Ascending aorta (tissue), 2 donors: ENCODE results near the gene LRRC75A. TPM values are rescaled to one million over a fixed set of nuclear protein-coding genes. Genes with fewer than 3 reads are reported as not detected.
A peak's percentile ranks its signal among the peaks of the same experiment; 100 is the strongest.

ENCODE experiments used
- DNase-seq, 2 donors: peaks; one replicate each; pipeline ENCODE4 v3.0.0-alpha.2; 2019; ENCODE audit warnings: low spot score in 2 of 2
- H3K27ac ChIP-seq, 2 donors: fragments of 200-600 bp; sonication (generic); one replicate each; pipeline ENCODE4 v1.5.1; 2016 to 2017; ENCODE audit warnings: mild to moderate bottlenecking in 1 of 2
- H3K27me3 ChIP-seq: fragments of 200-600 bp; sonication (generic); one replicate; pipeline ENCODE4 v1.5.1; 2017
- H3K36me3 ChIP-seq, 2 donors: fragments of 200-600 bp; sonication (generic); one replicate each; pipeline ENCODE4 v1.5.1; 2016
- H3K4me1 ChIP-seq, 2 donors: fragments of 200-600 bp; sonication (generic); one replicate each; pipeline ENCODE4 v1.5.1; 2016 to 2017; ENCODE audit warnings: mild to moderate bottlenecking in 1 of 2
- H3K4me3 ChIP-seq, 2 donors: fragments of 200-600 bp; sonication (generic); one replicate each; pipeline ENCODE4 v1.5.1; 2016 to 2017; ENCODE audit warnings: mild to moderate bottlenecking in 1 of 2
- H3K9me3 ChIP-seq, 2 donors: fragments of 200-600 bp; sonication (generic); one replicate each; pipeline ENCODE4 v1.5.1; 2016
- intact Hi-C: fragments of 100-400 bp; cut with DNase I; formaldehyde crosslinking; loops from one replicate; pipeline ENCODE4 v1.15.1; 2023
- total RNA-seq: library from RNA; depleted of rRNA; stranded (reverse); fragments of >200 nt; gene quantifications from one replicate; pipeline ENCODE4 v1.1.0, GENCODE V29; 2016
- TF ChIP-seq, protein P1 (sequence below), 3 experiments: fragments of 200-600 bp in 2 of 3; fragments of 450-650 bp in 1 of 3; sonication (generic) in 2 of 3; IDR thresholded peaks; one replicate each; pipeline ENCODE4 v1.5.1; 2016 to 2019; ENCODE audit warnings: antibody characterized with exemption in 3 of 3, mild to moderate bottlenecking in 1 of 3, moderate library complexity in 1 of 3

Gene LRRC75A
- total RNA-seq, 1 donor from 2014 or later, result 1.2 TPM

DNA sequence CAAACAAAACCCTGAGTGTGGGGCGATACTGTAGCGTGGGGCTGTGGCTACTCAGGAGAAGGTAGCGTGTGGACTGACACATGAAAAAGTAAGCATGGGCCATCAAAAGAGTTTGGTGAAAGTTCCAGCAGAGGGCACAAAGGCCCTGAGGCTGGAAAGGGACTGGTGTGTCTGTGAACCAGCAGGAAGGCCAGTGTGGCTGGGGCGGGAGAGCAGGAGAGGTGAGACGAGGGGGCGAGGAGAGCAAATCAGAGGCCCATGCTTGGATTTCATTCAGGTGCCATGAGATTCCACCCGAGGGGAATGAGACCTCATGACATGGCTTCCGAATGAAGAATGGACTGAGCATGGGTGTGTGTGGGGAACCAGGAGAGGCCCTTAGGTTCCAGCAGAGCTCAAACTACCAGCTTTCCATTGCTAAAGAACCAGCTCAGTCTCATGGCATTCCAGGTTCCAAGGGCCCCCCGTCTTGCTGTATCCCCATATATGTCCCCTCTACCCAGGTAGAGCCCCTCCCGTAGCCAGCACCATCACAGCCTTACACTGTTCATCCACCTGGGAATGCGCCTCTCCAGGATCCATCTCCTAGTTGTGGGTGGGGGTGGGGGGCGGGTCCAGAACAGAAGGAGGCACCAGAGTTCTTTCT, 45.5 kb downstream of the LRRC75A start:
- Histone ChIP-seq H3K36me3 (peaks cover 23 to 69% of the 10 kb centered on the region in 2 donors), H3K4me1 (peaks cover 1 to 10% of the 10 kb centered on the region in 2 donors), H3K4me3 (no peak overlapping the region), H3K9me3 (no peaks in the 10 kb centered on the region), H3K27me3 (no peaks in the 10 kb centered on the region), H3K27ac (no peak overlapping the region)
- DNase-seq, result no peak
- intact Hi-C loops, result no loop called here
- TF ChIP-seq, protein P1, sequence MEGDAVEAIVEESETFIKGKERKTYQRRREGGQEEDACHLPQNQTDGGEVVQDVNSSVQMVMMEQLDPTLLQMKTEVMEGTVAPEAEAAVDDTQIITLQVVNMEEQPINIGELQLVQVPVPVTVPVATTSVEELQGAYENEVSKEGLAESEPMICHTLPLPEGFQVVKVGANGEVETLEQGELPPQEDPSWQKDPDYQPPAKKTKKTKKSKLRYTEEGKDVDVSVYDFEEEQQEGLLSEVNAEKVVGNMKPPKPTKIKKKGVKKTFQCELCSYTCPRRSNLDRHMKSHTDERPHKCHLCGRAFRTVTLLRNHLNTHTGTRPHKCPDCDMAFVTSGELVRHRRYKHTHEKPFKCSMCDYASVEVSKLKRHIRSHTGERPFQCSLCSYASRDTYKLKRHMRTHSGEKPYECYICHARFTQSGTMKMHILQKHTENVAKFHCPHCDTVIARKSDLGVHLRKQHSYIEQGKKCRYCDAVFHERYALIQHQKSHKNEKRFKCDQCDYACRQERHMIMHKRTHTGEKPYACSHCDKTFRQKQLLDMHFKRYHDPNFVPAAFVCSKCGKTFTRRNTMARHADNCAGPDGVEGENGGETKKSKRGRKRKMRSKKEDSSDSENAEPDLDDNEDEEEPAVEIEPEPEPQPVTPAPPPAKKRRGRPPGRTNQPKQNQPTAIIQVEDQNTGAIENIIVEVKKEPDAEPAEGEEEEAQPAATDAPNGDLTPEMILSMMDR (IDR thresholded peaks at IDR 0.05), result no peak

DNA sequence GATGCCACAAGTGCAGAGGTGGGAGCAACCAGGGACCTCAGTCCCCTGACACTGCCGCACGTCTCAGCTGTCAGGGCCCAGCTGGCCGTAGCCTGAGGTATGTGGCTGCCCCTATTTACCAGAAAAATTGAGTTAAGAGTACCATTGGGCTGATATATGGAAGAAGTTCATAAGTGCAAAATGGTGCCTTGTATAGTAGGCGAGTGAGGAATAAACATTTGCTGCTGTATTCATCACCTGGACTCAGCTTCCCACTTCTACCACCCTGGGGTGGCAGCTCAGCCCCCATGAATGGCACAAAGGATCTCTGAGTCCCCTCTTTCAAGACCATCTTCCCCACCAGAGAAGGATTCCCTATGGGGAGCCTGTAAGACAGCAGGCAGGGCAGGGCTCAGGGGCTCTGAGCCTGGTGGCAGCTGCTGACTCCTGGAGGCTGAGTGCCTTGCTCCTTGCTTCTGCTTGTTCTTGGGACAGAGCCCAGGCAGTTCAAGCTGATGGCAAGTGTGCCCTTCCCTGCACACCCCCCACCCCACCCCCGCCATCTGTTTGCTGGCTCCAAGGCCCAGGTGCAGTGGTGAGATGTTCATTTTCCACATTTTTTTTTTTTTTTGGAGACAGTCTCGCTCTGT, 47.6 kb downstream of the LRRC75A start:
- H3K4me1 ChIP-seq, result peaks cover 4 to 26% of the 10 kb centered on the region in 2 donors
- peaks cover 23 to 78% of the 10 kb centered on the region in 2 donors for H3K36me3 ChIP-seq
- no peaks in the 10 kb centered on the region for H3K27me3 ChIP-seq
- no peak overlapping the region for H3K4me3 ChIP-seq
- intact Hi-C loops, result no loop called here
- no peaks in the 10 kb centered on the region for H3K9me3 ChIP-seq
- H3K27ac ChIP-seq, result no peak overlapping the region
- no peak for DNase-seq
- TF ChIP-seq, protein P1 (IDR thresholded peaks at IDR 0.05), result no peak

DNA sequence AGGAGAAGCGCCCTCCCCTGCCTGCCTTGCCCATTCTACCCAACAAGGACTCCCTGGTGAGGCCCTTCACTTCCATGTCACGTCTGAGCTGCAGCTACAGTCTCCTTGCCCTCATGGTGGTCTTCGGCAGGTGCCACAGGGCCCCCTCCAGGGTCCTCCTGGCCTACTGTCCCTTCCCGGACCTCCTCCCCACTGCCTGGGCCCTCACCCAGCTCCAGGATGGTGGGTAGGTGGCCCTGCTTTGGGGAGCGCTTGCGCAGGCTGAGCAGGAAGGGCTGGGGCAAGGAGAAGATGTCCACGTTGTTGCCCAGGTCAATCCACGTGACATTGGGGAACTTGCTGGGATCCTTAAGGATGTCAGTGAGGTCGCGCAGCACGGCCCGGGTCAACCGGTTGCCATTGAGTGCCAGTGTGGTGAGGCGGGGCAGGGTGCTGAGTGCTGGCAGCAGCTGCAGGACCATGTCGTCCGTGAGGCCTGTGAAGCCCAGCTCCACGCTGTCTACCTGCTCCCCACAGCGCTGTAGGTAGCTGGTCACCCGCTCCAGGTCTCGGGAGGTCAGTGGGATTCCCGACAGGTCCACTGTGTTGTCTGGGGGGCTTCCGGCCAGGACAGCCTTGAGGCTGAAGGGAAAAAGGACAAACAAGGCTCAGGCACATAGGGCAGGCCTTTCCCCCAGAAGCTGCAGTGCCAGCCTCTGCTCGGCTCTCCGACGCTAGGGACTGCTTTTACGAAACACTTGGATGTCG, 48.3 kb downstream of the LRRC75A start:
- no peak for DNase-seq
- TF ChIP-seq, protein P1 (IDR thresholded peaks at IDR 0.05), result no peak
- Histone ChIP-seq H3K27me3 (no peaks in the 10 kb centered on the region), H3K4me3 (no peak overlapping the region), H3K27ac (no peak overlapping the region), H3K36me3 (peaks cover 20 to 72% of the 10 kb centered on the region in 2 donors), H3K4me1 (peaks cover 4 to 26% of the 10 kb centered on the region in 2 donors), H3K9me3 (no peaks in the 10 kb centered on the region)
- intact Hi-C loops, result no loop called here

DNA sequence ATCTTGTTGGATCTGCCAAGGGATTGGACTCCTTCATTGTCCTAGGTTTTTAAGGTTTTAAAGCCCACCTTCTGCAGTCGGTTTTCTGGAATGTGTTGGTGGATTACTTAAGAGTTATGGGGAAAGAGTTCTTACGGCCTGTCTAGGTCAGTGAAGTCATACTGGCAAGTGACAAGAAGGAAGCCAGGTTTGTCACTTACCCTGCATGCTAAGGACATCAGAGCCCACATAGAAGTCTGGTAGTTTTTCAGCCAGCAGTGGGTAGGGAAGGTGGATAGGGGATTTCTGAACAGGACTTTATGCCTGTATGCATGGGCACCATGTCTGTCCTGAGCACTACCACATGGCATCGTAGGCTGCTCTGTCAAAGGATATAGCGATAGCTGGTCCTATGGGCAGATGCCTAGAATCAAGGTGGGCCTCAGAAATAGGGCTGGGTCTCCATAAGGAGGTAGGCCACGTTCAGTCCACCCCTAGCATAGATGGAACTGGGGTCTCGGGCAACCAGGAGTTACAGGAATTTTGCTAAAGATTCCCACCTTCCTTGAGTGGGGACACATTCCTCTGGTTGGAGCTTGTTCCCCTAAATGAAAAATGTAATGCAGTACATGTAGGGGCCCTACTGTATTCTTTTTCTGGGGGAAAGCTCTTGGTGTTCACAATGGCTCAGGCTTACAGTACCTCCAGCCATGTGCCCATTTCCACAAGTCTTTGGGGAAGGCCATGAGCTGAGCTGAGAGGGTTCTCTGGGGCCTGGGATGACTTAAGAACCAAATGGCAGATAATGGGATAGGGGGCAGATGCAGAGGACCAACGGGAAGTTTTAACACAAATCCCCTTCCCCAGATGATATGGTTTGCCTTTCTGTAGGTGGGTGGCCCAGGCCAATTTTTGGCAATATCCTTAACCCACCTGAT, 49.1 kb downstream of the LRRC75A start:
- H3K4me1 ChIP-seq, result peaks cover 4 to 26% of the 10 kb centered on the region in 2 donors
- no peaks in the 10 kb centered on the region for H3K27me3 ChIP-seq
- H3K36me3 ChIP-seq, result peaks cover 15 to 66% of the 10 kb centered on the region in 2 donors
- H3K27ac ChIP-seq, result peak overlapping the region in 1 of 2 donors; percentile 3
- intact Hi-C loops, result no loop called here
- DNase-seq, result no peak
- TF ChIP-seq, protein P1 (IDR thresholded peaks at IDR 0.05), result no peak
- no peak overlapping the region for H3K4me3 ChIP-seq
- no peaks in the 10 kb centered on the region for H3K9me3 ChIP-seq

DNA sequence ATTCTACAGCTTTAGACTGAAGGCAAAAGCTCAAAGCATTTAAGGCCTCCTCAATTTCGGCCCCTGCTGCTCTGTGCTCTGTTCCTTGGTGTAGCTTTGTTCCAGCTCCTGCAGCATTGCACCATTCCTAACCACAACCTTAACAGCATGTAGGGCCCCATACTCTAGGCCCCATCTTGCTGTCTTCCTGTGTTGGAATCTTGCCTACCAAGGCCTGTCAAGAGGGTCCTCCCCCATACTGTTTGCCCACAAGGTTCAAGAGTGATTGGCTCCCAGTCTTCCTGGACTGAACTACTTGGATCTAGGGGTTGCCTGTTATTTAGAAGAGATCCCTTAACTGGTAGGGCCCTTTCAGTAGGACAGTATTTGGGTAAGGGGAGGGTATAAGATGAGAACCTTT, 49.9 kb downstream of the LRRC75A start:
- no peaks in the 10 kb centered on the region for H3K27me3 ChIP-seq
- no peaks in the 10 kb centered on the region for H3K9me3 ChIP-seq
- intact Hi-C loops, result no loop called here
- H3K27ac ChIP-seq, result peak overlapping the region in 1 of 2 donors; percentile 3
- H3K4me3 ChIP-seq, result no peak overlapping the region
- H3K36me3 ChIP-seq, result peaks cover 13 to 60% of the 10 kb centered on the region in 2 donors
- no peak for DNase-seq
- TF ChIP-seq, protein P1 (IDR thresholded peaks at IDR 0.05), result no peak
- peaks cover 4 to 26% of the 10 kb centered on the region in 2 donors for H3K4me1 ChIP-seq
